Lung microvascular endothelial cell (primary cell): ENCODE measurements around the gene ILF3. TPM values are rescaled to one million over a fixed set of nuclear protein-coding genes. Genes with fewer than 3 reads are reported as not detected.
"Not testable (repeated sequence)": the region's sequence is repeated elsewhere in the genome, so short reads cannot be mapped to it uniquely, and the experiment has no call there.

Experiments used
- DNase-seq, 2 donors: peaks; one replicate each; pipeline versions ENCODE4 v3.0.0 to v3.0.0-alpha.2; 2010; ENCODE audit warnings: low read depth in 2 of 2
- total RNA-seq: library from RNA; depleted of rRNA; stranded (reverse); fragments of >200 nt; gene quantifications from 2 replicates; pipeline ENCODE4 v1.2.1, GENCODE V29; 2014

The ILF3 gene
- total RNA-seq, 1 donor from 2014 or later = 57.7 TPM

- DNase-seq = no peak
These were observed 11.5 kb upstream of the ILF3 start for GRCh38 chr19:10642473-10643171.

- DNase-seq = peak in 1 of 2 donors; percentile 16
These were observed 10.8 kb upstream of the ILF3 start for GRCh38 chr19:10643172-10643967.

GRCh38 chr19:10643968-10644259 is 10.2 kb upstream of the ILF3 start:
- peak in 1 of 2 donors; percentile 41 for DNase-seq

GRCh38 chr19:10644260-10645007 is 9.7 kb upstream of the ILF3 start:
- DNase-seq = peak; percentile 80 to 85

- DNase-seq = no peak
These were observed 7.5 kb upstream of the ILF3 start for GRCh38 chr19:10646456-10647159.

GRCh38 chr19:10648360-10648759 is 5.8 kb upstream of the ILF3 start:
- no peak for DNase-seq

GRCh38 chr19:10651851-10652250 is 2.3 kb upstream of the ILF3 start:
- DNase-seq = no peak

GRCh38 chr19:10653482-10653731 is 739 bp upstream of the ILF3 start:
- no peak for DNase-seq

GRCh38 chr19:10654610-10655456 is 687 bp downstream of the ILF3 start:
- DNase-seq = peak; percentile 47 to 66

GRCh38 chr19:10655457-10656312 is 1.5 kb downstream of the ILF3 start:
- DNase-seq = peak; percentile 48 to 54

- no peak for DNase-seq
These were observed 6.2 kb downstream of the ILF3 start for GRCh38 chr19:10660346-10660745.

- no peak for DNase-seq
These were observed 7.8 kb downstream of the ILF3 start for GRCh38 chr19:10661946-10662345.

- DNase-seq = no peak
These were observed 8.5 kb downstream of the ILF3 start for GRCh38 chr19:10662384-10663251.

- DNase-seq = not testable (repeated sequence)
These were observed 9.1 kb downstream of the ILF3 start for GRCh38 chr19:10663252-10663563.

- no peak for DNase-seq
These were observed 13.7 kb downstream of the ILF3 start for GRCh38 chr19:10667867-10668266.

- no peak for DNase-seq
These were observed 15.1 kb downstream of the ILF3 start for GRCh38 chr19:10669246-10669645.

GRCh38 chr19:10670182-10670581 is 16.0 kb downstream of the ILF3 start:
- DNase-seq = no peak

- no peak for DNase-seq
These were observed 17.0 kb downstream of the ILF3 start for GRCh38 chr19:10670876-10671804.
